GM10266 (cell line): ENCODE data around the gene GLIPR1L1.

Experiments
- DNase-seq: peaks from one replicate; pipeline ENCODE4 v3.0.0; 2012; ENCODE audit errors: extremely low spot score
- CTCF ChIP-seq: IDR thresholded peaks from 2 replicates; pipeline ENCODE4 v1.5.1; 2012; ENCODE audit warnings: mild to moderate bottlenecking, low read depth; ENCODE audit not compliant: control insufficient read depth, insufficient read depth; ENCODE audit errors: missing control alignments

Gene GLIPR1L1

GRCh38 chr12:75349946-75350345 is 15.5 kb downstream of the GLIPR1L1 start:
- DNase-seq: no peak
- TF ChIP-seq CTCF: no peak

GRCh38 chr12:75350413-75350812 is 15.9 kb downstream of the GLIPR1L1 start:
- no peak for TF ChIP-seq CTCF
- DNase-seq: no peak

DNA sequence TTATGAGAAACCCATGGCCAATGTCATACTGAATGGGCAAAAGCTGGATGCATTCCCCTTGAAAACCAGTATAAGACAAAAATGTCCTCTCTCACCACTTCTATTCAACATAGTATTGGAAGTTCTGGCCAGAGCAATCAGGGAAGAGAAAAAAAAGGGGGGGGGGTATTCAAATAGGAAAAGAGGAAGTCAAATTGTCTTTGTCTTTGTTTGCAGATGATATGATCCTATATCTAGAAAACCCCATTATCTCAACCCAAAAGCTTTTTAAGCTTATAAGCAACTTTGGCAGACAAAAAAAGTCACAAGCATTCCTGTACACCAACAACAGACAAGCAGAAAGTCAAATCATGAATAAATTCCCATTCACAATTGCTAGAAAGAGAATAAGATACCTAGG is 19.5 kb downstream of the GLIPR1L1 start:
- no peak for DNase-seq
- no peak for TF ChIP-seq CTCF

- DNase-seq: no peak
- no peak for TF ChIP-seq CTCF
Measured at GRCh38 chr12:75360920-75361319, 26.4 kb downstream of the GLIPR1L1 start.

GRCh38 chr12:75361408-75361807 is 26.9 kb downstream of the GLIPR1L1 start:
- DNase-seq: no peak
- TF ChIP-seq CTCF: no peak

DNA sequence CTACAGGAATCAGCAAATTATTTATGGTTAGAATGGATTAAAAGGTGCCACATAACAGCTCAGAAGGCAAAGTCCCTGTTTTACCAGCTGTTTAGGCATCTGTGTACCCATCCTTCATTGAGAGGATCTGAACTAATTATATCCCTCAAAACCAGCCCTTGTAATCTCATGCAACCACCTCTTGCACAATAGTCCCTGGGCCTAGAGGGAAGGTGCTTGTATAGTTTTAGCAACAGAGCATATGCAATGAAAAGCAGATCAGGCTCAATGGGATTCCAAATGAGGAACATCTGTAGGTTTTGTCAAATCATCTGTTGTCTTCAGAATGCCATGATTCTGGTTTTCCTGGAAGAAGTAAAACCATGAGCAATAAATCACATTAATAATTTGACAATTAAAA is 30.4 kb downstream of the GLIPR1L1 start:
- no peak for DNase-seq
- no peak for TF ChIP-seq CTCF

- TF ChIP-seq CTCF: no peak
- no peak for DNase-seq
Measured at GRCh38 chr12:75366629-75367028, 32.2 kb downstream of the GLIPR1L1 start.
